ENCODE measurements around the gene INHBB.

INHBB gene

GRCh38 chr2:120343433-120344105 is 2.4 kb upstream of the INHBB start:
- DNase-seq, result peak; percentile 89

- peak; percentile 36 for DNase-seq
Measured at GRCh38 chr2:120344214-120344975, 1.5 kb upstream of the INHBB start.

DNA sequence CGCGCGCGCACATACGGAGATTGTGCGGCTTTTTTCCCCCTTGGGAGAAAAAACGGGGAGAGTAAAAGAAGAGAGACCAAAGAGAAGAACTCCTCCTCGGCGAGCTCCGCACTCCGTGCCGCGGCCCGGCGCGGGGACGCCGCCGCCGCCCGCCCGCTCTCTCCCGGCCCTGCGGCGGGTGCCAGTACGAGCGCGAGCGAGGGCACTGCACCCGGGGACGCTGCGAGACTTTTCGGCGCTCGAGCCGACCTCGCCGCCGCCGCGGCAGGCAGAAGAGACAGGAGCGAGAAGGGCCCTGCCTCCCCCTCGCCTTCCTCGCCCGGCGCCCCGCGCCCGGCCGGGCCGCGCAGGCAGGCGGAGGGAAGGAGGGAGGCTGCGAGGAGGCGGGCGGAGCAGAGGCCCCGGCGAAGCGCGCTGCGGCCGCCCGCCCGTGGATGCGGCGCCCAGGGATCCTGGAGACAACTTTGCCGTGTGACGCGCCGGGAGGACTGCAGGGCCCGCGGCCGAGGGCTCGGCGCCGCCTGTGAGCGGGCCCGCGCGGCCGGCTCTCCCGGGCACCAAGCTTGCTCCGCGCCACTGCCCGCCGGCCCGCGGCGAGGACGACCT is 857 bp upstream of the INHBB start:
- no peak for DNase-seq

DNA sequence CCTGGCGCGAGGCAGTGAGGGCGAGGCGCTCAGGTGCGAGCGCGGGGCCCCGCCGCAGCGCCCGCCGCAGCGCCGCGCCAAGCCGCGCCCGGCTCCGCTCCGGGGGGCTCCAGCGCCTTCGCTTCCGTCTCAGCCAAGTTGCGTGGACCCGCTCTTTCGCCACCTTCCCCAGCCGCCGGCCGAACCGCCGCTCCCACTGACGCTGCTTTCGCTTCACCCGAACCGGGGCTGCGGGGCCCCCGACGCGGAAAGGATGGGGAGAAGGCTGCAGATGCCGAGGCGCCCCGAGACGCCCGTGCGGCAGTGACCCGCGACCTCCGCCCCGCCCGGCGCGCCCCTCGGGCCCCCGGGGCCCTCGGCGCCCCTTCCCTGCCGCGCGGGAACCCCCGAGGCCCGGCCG is 328 bp upstream of the INHBB start:
- no peak for DNase-seq

- DNase-seq, result no peak
Measured at GRCh38 chr2:120346667-120347358, 877 bp downstream of the INHBB start.

DNA sequence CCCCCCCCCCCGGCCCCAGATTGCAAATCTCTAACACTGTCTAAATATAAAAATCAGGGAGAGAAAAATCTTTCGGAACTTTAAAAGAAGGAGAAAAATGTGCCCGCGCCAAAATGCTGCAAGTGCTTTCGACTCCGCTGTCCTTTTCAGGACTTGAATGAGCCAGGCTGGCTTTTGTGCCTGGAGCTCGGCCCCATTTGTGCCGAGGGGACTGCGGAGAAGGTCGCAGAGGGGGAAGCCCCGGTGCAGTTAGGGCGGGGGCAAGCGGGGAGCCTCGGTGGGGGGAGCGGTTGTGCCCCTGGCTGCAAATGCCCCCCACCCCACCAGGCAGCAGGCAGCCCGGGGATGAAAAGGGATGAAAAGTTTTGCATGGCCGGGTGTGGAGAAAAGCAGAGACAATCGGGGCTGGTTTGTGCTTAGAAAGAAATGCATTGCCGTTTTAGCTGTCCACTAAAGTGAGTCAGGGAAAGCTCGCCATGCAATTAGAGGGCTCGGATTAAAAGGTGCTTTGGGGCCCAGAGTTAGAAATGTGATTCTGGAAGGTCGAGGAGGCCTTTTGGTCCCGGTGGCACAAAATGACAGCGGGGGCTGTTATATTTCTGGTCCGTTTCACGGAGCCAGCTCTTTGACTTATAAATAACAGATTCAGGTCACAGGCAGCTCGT is 1.6 kb downstream of the INHBB start:
- DNase-seq, result no peak

GRCh38 chr2:120348134-120348736 is 2.3 kb downstream of the INHBB start:
- DNase-seq, result no peak

DNA sequence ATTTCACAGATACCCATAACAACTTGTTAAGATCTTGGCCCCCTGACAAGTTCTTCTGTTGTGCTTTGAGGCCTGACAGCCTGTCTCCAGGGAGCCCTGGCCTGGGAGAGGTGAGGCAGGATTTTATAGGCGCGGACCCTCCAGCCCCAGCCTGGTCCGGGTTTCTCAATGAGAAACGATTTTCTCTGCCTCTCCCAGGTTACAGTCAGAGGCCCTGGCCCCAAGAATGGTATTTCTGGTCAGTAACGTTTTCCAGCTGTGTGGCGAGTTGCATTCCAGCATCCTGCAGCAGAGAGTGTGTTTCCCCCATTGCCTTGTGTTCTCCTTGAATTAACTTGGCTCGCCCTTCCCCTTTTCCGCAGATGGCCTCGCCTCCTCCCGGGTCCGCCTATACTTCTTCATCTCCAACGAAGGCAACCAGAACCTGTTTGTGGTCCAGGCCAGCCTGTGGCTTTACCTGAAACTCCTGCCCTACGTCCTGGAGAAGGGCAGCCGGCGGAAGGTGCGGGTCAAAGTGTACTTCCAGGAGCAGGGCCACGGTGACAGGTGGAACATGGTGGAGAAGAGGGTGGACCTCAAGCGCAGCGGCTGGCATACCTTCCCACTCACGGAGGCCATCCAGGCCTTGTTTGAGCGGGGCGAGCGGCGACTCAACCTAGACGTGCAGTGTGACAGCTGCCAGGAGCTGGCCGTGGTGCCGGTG is 3.0 kb downstream of the INHBB start:
- no peak for DNase-seq

- no peak for DNase-seq
Measured at GRCh38 chr2:120349440-120349921, 3.5 kb downstream of the INHBB start.

- DNase-seq, result no peak
Measured at GRCh38 chr2:120350080-120350479, 4.1 kb downstream of the INHBB start.

GRCh38 chr2:120350801-120351320 is 4.9 kb downstream of the INHBB start:
- no peak for DNase-seq

DNA sequence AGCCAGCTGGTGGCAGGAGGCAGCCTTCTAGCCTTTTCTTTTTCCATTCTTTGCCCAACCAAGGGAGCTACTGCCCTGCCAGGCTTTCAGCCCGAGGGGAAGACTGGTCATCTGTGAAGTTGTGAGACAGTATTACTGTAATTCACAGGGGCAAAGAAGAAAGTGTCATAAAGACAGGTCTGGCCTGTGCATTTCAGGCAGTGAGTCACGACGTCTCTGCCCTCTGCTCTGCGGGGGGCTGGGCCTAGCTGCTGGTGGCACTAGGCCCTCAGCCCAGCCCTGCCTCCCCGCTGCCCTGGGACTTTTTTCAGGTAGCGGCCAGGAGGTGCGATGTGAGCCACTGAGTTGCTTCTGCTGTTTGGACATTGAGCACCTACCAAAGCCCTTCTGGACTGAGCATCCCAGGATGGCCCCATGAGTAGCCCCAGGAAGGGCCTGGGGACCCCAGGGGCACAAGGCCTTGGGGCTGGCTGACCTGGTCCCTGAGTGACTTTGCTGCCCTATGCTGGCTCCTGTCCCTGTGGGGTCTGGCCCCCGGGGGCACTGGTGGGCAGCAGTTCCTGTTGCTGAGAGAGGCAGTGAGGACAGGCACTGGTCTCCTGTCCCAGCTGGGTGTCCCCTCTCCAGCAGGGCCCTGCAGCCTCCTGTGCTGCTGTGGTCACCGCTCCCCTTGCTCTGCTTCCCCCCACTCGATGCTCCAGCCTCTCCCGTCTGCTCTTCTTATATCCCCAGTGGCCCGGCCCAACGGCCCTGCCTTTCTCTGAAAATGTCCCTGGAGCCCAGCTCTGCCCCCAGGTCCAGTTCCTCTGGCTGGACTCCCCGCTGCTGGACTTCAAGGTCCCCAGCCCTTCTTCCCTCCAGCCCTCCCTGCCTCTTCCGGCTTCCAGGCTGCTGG is 7.0 kb downstream of the INHBB start:
- DNase-seq, result no peak

GRCh38 chr2:120353591-120353898 is 7.6 kb downstream of the INHBB start:
- DNase-seq, result no peak

- DNase-seq, result no peak
Measured at GRCh38 chr2:120353931-120354330, 8.0 kb downstream of the INHBB start.

- no peak for DNase-seq
Measured at GRCh38 chr2:120354467-120354866, 8.5 kb downstream of the INHBB start.

GRCh38 chr2:120354935-120355779 is 9.2 kb downstream of the INHBB start:
- no peak for DNase-seq

DNA sequence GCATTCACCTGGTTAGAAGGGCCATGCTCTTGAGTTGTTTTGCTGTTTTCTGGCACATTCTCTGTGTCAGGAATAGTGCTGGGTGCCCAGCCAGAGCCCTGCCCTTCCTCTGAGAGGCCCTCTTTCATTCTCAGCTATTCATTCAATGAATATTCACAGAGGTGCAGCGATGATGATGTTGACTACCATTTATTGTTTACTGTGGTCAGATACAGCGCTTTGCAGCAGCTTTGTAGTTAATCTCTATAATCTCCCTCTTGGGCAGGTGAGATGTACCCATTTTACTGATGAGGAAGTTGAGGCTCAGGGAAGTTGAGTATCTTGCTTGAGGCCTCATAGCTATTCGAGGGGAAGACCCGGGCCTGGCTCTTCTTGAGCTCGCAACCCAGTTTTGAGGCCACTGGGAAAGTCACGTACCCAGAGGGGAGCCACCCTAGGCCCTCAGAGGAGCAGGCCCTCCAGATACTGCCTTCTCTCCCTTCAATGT is 9.9 kb downstream of the INHBB start:
- DNase-seq, result no peak

- DNase-seq, result no peak
Measured at GRCh38 chr2:120357768-120358167, 11.8 kb downstream of the INHBB start.

GRCh38 chr2:120358734-120359465 is 13.0 kb downstream of the INHBB start:
- DNase-seq, result no peak

Measured in femur (tissue), 1 donor.